Activated CD8-positive, alpha-beta T cell treated with anti-CD3 and anti-CD28 coated beads for 36 hours (primary cell): ENCODE data around the gene ABCC6. TPM values are rescaled to one million over a fixed set of nuclear protein-coding genes. Genes with fewer than 3 reads are reported as not detected.
"Not testable (repeated sequence)": the region's sequence is repeated elsewhere in the genome, so short reads cannot be mapped to it uniquely, and the experiment has no call there.

ENCODE experiments used
- ATAC-seq: fragments of 200-7000 bp; cut with Tn5 transposase; one replicate; pipeline ENCODE4 v1.10.0; 2021; ENCODE audit warnings: mild to moderate bottlenecking, moderate library complexity
- CTCF ChIA-PET: fragments of 350-600 bp; sonication (Branson Sonifier 250); formaldehyde crosslinking; loops from one replicate; lab custom pipeline; 2021; ENCODE audit warnings: antibody characterized with exemption; lab: Charles Lee
- POLR2A ChIA-PET: fragments of 350-600 bp; sonication (Branson Sonifier 250); formaldehyde crosslinking; loops from one replicate; lab custom pipeline; 2021; ENCODE audit warnings: antibody characterized with exemption; lab: Charles Lee
- DNase-seq: peaks from one replicate; pipeline ENCODE4 v3.0.0-alpha.2; 2020
- H3K27ac Mint-ChIP-seq: one replicate; pipeline ENCODE4 v1.8.0; 2021; ENCODE audit warnings: mild to moderate bottlenecking, mixed read lengths
- H3K27me3 Mint-ChIP-seq: one replicate; pipeline ENCODE4 v1.8.0; 2021; ENCODE audit warnings: mixed read lengths
- H3K36me3 Mint-ChIP-seq: one replicate; pipeline ENCODE4 v1.8.0; 2021; ENCODE audit warnings: low read depth, mixed read lengths
- H3K4me1 Mint-ChIP-seq: one replicate; pipeline ENCODE4 v1.8.0; 2021; ENCODE audit warnings: low read depth, mixed read lengths
- H3K4me3 Mint-ChIP-seq: one replicate; pipeline ENCODE4 v1.8.0; 2021; ENCODE audit warnings: mild to moderate bottlenecking, moderate library complexity, mixed read lengths
- H3K9me3 Mint-ChIP-seq: one replicate; pipeline ENCODE4 v1.8.0; 2021; ENCODE audit warnings: mixed read lengths
- intact Hi-C: fragments of 100-400 bp; cut with micrococcal nuclease; formaldehyde crosslinking; loops from one replicate; pipeline ENCODE4 v1.10.0; 2022
- total RNA-seq, 2 experiments: library from RNA; stranded (reverse); gene quantifications; one replicate each; pipeline ENCODE4 v1.2.3, GENCODE V29; 2021
- TF ChIP-seq, protein P1 (sequence below): fragments of 200-600 bp; IDR thresholded peaks from one replicate; pipeline ENCODE4 v1.8.0; 2022; ENCODE audit warnings: antibody characterized with exemption, mild to moderate bottlenecking

ABCC6 gene
- total RNA-seq, 2 experiments from 2014 or later = not detected

DNA sequence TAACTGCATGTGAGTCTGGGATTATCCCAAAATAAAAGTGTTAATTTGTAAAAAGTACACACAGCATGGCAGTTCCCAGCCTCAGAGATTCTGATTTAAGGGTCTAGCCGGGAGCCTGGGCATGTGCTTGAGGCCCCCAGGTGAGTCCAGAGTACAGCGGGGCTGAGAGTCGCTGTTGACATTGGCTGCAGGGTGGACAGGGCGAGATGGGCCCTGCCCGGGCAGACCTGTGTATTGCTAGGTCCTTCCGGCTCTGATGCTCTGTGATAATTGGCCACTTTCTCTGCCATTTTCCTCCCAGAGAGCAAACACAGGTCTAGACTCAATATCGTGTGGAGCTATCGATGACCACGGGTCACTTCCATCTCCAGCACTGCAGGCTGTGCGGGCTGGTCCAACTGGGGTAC is 73.6 kb downstream of the ABCC6 start:
- H3K4me3 Mint-ChIP-seq = no peak overlapping the region
- intact Hi-C loops = no loop called here
- CTCF ChIA-PET = no interaction called here

DNA sequence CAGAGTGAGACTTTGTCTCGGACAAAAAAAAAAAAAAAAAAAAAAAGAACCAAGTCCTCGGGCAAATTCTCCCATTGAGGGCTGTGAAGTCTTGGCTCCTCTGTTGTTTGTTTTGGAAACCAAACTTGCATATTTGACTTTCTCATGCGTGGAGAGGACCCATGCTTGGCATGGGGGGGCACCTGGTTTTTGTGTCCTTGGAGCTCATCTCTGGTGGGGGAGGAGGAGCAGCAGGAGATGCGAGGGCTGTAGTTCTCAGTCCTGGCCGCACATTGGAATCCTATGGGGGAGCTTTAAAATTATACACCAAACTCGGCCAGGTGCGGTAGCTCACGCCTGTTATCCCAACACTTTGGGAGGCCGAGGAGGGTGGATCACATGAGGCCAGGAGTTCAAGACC is 74.5 kb downstream of the ABCC6 start:
- Mint-ChIP-seq H3K9me3 (no peaks in the 10 kb centered on the region), H3K4me3 (no peak overlapping the region), H3K4me1 (peaks cover 2% of the 10 kb centered on the region), H3K36me3 (peaks cover 15% of the 10 kb centered on the region), H3K27ac (no peak overlapping the region), H3K27me3 (no peaks in the 10 kb centered on the region)
- ATAC-seq (no peak), DNase-seq (no peak)
- intact Hi-C loops = no loop called here
- TF ChIP-seq, protein P1, sequence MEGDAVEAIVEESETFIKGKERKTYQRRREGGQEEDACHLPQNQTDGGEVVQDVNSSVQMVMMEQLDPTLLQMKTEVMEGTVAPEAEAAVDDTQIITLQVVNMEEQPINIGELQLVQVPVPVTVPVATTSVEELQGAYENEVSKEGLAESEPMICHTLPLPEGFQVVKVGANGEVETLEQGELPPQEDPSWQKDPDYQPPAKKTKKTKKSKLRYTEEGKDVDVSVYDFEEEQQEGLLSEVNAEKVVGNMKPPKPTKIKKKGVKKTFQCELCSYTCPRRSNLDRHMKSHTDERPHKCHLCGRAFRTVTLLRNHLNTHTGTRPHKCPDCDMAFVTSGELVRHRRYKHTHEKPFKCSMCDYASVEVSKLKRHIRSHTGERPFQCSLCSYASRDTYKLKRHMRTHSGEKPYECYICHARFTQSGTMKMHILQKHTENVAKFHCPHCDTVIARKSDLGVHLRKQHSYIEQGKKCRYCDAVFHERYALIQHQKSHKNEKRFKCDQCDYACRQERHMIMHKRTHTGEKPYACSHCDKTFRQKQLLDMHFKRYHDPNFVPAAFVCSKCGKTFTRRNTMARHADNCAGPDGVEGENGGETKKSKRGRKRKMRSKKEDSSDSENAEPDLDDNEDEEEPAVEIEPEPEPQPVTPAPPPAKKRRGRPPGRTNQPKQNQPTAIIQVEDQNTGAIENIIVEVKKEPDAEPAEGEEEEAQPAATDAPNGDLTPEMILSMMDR = no peak
- ChIA-PET POLR2A (interaction anchor here (1.2 kb wide), 1 partner anchor 9 kb away, joined by 3 read pairs; no protein-coding TSS in a partner anchor), CTCF (no interaction called here)

More for the DNA sequence above, 73.6 kb downstream of the ABCC6 start:
- ATAC-seq = no peak
- peaks cover 2% of the 10 kb centered on the region for H3K4me1 Mint-ChIP-seq
- peaks cover 7% of the 10 kb centered on the region for H3K36me3 Mint-ChIP-seq
- POLR2A ChIA-PET = no interaction called here
- no peaks in the 10 kb centered on the region for H3K9me3 Mint-ChIP-seq
- no peak overlapping the region for H3K27ac Mint-ChIP-seq
- TF ChIP-seq, protein P1 = no peak
- no peak for DNase-seq
- no peaks in the 10 kb centered on the region for H3K27me3 Mint-ChIP-seq

DNA sequence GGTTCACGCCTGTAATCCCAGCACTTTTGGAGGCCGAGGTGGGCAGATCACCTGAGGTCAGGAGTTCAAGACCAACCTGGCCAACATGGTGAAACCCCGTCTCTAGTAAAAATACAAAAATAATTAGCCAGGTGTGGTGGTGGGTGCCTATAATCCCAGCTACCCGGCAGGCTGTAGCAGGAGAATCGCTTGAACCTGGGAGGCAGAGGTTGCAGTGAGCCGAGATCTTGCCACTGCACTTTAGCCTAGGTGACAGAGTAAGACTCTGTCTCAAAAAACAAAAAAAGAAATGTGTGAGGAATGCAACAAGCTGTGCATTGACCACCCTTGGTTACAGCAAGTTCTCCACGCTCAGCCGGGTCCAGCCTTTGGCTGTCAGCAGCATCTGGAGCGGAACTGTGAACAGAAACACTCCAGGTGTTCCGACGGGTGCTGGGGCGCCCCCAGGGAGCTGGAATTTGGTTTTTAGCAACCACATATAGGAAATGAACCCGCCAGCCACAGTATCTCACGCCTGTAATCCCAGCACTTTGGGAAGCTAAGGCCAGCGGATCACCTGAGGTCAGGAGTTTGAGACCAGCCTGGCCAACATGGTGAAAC is 75.2 kb downstream of the ABCC6 start:
- POLR2A ChIA-PET = interaction anchor here (1.2 kb wide), 1 partner anchor 9 kb away, joined by 3 read pairs; no protein-coding TSS in a partner anchor
- H3K9me3 Mint-ChIP-seq, H3K4me3 Mint-ChIP-seq, H3K4me1 Mint-ChIP-seq, DNase-seq, CTCF ChIA-PET, H3K27me3 Mint-ChIP-seq, H3K27ac Mint-ChIP-seq, ATAC-seq, intact Hi-C loops: not testable (repeated sequence)
- peaks cover 17% of the 10 kb centered on the region for H3K36me3 Mint-ChIP-seq

DNA sequence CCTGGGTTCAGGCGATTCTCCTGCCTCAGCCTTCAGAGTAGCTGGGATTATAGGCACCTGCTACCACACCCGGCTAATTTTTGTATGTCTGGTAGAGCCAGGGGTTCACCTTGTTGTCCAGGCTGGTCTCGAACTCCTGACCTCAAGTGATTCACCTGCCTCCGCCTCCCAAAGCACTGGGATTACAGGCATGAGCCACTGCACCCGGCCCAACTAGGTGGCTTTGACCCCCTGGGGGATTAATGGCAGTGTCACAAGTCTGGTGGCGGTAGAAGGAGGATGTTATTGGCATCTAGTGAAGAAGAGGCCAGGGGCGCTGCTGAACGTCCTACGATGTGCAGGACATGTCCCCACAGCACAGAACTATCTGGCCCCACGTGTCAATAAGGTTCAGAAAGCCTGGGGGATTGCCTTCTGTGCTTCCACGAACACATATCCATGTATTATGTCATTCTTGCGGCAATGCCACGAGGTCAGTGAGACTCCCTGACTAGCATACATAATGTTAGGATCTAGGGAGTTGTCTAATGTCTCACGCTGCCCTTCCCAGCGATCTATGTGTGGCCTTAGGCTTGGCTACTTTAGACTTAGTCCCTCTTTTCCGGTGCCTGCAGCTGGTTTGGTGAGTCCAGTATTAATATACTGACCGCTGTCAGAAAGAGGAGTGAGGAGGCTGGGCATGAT is 75.8 kb downstream of the ABCC6 start:
- H3K9me3 Mint-ChIP-seq = no peaks in the 10 kb centered on the region
- intact Hi-C loops = no loop called here
- POLR2A ChIA-PET = interaction anchor here (1.2 kb wide), 1 partner anchor 10 kb away, joined by 3 read pairs; no protein-coding TSS in a partner anchor
- H3K4me1 Mint-ChIP-seq = peaks cover 2% of the 10 kb centered on the region
- H3K4me3 Mint-ChIP-seq = no peak overlapping the region
- DNase-seq = no peak
- no peaks in the 10 kb centered on the region for H3K27me3 Mint-ChIP-seq
- no peak overlapping the region for H3K27ac Mint-ChIP-seq
- no peak for ATAC-seq
- peaks cover 21% of the 10 kb centered on the region for H3K36me3 Mint-ChIP-seq
- CTCF ChIA-PET = no interaction called here
- TF ChIP-seq, protein P1 = no peak

DNA sequence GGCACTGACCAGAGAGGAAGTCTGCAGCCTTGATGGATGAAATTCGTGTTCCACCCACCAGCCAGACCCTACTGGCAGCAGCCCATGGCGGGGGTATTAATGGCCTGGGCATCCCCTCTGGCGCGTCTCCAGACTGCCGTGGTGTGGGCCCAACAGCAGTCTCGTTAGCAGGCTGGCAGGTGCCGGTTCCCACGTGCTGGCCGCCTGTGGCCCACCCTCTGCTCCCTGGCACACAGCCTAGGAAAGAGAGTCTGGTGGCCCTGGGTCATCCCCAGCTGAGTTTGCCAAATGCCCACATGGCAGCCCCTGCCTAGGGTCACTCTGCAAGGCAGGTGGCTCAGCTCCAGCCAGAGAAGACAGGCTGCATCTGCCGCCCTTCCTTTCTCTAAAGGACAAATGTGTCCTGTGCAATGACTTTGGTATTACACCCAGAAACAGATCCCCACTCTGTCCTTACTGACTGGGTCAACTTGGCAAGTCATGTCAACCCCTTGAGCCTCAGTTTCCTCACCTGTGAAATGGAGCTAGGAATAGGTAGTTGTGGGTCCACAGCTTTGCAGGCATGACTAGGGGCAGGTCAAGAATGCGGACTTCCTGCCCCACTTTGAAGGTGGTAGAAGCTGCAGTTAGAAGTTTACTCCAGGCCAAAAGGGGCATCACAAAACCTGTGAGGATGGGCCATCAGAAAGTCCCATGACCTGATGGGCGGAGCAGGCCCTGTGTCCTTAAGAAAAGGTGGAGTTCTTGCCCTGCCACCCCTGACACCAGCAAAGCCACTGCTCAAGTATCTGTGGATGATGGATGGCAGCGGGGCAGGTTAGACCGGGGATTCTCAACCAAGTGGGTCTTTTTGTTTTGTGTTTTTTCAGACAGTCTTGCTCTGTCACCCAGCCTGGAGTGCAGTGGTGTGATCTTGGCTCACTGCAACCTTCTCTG is 76.6 kb downstream of the ABCC6 start:
- TF ChIP-seq, protein P1 = no peak
- no peak for ATAC-seq

More for the DNA sequence above, 76.6 kb downstream of the ABCC6 start:
- peaks cover 27% of the 10 kb centered on the region for H3K36me3 Mint-ChIP-seq
- H3K27me3 Mint-ChIP-seq = no peaks in the 10 kb centered on the region
- intact Hi-C loops = no loop called here
- H3K4me3 Mint-ChIP-seq = no peak overlapping the region
- CTCF ChIA-PET = no interaction called here
- no peak for DNase-seq
- H3K4me1 Mint-ChIP-seq = peaks cover 2% of the 10 kb centered on the region
- H3K27ac Mint-ChIP-seq = no peak overlapping the region
- H3K9me3 Mint-ChIP-seq = no peaks in the 10 kb centered on the region
- POLR2A ChIA-PET = no interaction called here
